Inferior parietal cortex (tissue), 1 donor: Measurements from ENCODE around the gene DOLPP1.
A peak's percentile ranks its signal among the peaks of the same experiment; 100 is the strongest.
"Not testable (repeated sequence)": the region's sequence is repeated elsewhere in the genome, so short reads cannot be mapped to it uniquely, and the experiment has no call there.

Source experiments
- DNase-seq: peaks from one replicate; pipeline ENCODE4 v3.0.0-alpha.2; 2016; ENCODE audit errors: extremely low spot score

The DOLPP1 gene

GRCh38 chr9:129111528-129112151, 30.7 kb downstream of the DOLPP1 start:
- DNase-seq, result no peak

GRCh38 chr9:129112526-129112925, 31.6 kb downstream of the DOLPP1 start:
- DNase-seq, result not testable (repeated sequence)

- no peak for DNase-seq
These were observed 32.9 kb downstream of the DOLPP1 start for GRCh38 chr9:129113645-129114304.

- no peak for DNase-seq
These were observed 37.9 kb downstream of the DOLPP1 start for GRCh38 chr9:129118799-129119198.

GRCh38 chr9:129121483-129121882, 40.6 kb downstream of the DOLPP1 start:
- peak; percentile 68 for DNase-seq

GRCh38 chr9:129122133-129122532, 41.2 kb downstream of the DOLPP1 start:
- DNase-seq, result no peak

- not testable (repeated sequence) for DNase-seq
These were observed 42.1 kb downstream of the DOLPP1 start for GRCh38 chr9:129122976-129123375.

GRCh38 chr9:129124506-129125069, 43.7 kb downstream of the DOLPP1 start:
- DNase-seq, result no peak

GRCh38 chr9:129125478-129125877, 44.6 kb downstream of the DOLPP1 start:
- DNase-seq, result no peak

GRCh38 chr9:129126749-129127618, 46.1 kb downstream of the DOLPP1 start:
- DNase-seq, result no peak

GRCh38 chr9:129128689-129129088, 47.8 kb downstream of the DOLPP1 start:
- DNase-seq, result no peak

GRCh38 chr9:129130271-129130670, 49.4 kb downstream of the DOLPP1 start:
- not testable (repeated sequence) for DNase-seq

- no peak for DNase-seq
These were observed 49.9 kb downstream of the DOLPP1 start for GRCh38 chr9:129130791-129131190.

GRCh38 chr9:129131300-129132145, 50.6 kb downstream of the DOLPP1 start:
- peak; percentile 83 for DNase-seq

- no peak for DNase-seq
These were observed 52.2 kb downstream of the DOLPP1 start for GRCh38 chr9:129133082-129133481.

- DNase-seq, result no peak
These were observed 54.6 kb downstream of the DOLPP1 start for GRCh38 chr9:129135476-129135875.

GRCh38 chr9:129136446-129137035, 55.6 kb downstream of the DOLPP1 start:
- no peak for DNase-seq

GRCh38 chr9:129137292-129138143, 56.6 kb downstream of the DOLPP1 start:
- DNase-seq, result no peak

GRCh38 chr9:129138144-129138462, 57.2 kb downstream of the DOLPP1 start:
- no peak for DNase-seq
